GM12801 (cell line): ENCODE results near the gene OVOL2.

ENCODE experiments used
- TF ChIP-seq, protein P1 (sequence below): IDR thresholded peaks from one replicate; pipeline ENCODE4 v1.5.1; 2011; ENCODE audit warnings: control low read depth; ENCODE audit not compliant: insufficient read length; ENCODE audit errors: extremely low read depth

Gene OVOL2

GRCh38 chr20:18007534-18008292 is 50.0 kb downstream of the OVOL2 start:
- TF ChIP-seq, protein P1, sequence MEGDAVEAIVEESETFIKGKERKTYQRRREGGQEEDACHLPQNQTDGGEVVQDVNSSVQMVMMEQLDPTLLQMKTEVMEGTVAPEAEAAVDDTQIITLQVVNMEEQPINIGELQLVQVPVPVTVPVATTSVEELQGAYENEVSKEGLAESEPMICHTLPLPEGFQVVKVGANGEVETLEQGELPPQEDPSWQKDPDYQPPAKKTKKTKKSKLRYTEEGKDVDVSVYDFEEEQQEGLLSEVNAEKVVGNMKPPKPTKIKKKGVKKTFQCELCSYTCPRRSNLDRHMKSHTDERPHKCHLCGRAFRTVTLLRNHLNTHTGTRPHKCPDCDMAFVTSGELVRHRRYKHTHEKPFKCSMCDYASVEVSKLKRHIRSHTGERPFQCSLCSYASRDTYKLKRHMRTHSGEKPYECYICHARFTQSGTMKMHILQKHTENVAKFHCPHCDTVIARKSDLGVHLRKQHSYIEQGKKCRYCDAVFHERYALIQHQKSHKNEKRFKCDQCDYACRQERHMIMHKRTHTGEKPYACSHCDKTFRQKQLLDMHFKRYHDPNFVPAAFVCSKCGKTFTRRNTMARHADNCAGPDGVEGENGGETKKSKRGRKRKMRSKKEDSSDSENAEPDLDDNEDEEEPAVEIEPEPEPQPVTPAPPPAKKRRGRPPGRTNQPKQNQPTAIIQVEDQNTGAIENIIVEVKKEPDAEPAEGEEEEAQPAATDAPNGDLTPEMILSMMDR = no peak

GRCh38 chr20:18006684-18007083 is 51.0 kb downstream of the OVOL2 start:
- TF ChIP-seq, protein P1 = no peak

DNA sequence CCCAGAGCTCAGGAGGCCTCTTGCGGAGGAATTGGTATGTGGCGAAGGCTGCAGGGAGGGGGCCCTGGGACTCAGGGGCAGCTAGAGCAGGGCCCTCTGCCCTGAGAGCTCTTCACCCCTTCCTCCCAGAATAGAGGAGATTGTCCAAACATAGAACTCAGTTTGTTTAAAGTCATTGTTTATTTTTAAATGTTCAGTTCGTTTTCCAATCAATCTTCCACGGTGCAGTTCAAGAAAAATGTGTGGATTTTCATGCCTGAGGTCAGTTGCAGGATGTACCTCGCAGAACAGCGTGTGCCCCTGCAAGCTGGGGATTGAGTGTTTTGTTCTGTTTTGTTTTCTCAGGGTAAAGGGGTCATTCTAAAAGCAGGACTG is 51.7 kb downstream of the OVOL2 start:
- TF ChIP-seq, protein P1 = no peak

DNA sequence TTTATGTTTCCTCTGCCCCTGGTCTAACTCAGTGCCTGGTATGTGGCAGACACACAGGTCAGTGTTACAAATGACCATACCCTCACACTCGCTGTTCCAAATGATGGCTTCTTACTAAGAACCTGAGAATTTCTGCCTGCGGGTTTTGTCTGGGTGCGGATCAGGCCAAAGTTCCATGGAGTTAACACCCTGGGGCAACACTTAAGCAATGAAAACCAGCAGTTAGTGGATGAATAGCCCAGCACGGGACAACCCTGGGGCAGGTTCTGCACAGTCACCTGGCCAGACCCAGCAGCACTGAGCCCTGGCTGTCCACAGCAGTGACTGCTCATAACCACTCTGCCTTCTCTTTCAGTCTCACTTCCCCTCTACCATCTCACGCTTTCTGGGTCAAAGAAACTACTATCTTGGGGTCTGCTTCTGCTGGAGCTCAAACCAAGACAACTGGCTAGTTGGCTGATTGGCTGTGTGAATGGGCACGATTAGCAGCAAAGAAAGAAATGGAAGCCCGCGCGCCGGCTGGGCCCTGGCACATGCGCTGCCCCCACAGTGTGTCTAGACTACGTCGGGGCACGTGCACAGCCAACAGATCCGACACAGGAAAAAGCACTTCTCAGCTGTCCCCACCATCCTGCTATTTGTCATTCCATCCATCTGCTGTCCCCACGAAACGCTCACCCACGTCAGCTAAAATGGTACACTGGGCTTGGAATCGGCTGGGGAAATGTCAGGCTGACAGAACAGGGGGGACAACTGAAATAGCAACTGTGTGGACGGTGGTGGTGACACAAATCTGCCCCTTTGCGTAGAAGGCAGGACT is 52.3 kb downstream of the OVOL2 start:
- TF ChIP-seq, protein P1 = no peak

DNA sequence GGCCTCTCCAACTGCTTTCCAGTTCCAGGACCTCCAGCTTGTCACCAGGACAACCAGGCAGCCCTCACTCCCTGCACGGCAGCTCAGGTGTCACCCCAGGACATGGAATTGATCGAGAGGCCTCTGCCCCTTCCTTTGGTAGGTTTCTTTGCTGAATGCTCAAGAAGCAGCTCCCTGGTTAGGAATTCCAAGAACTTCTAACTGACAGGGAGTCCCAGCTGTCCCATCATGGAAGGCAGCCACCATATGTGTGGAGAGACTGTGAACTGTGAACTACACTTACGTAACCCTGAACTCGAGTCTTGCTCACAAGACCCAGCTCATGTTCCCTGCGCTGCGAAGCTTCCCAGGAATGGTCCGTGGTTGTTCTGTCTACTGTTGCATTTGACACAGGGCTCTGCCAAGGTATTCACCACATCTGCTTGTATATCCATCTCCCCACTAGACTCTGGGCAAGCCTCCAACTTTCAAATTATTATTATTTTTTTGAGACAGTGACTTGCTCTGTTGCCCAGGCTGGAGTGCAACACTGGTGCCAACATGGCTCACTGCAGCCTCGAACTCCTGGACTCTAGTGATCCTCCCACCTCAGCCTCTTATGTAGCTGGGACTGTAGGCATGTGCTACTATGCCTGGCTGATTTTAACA is 53.2 kb downstream of the OVOL2 start:
- TF ChIP-seq, protein P1 = no peak

DNA sequence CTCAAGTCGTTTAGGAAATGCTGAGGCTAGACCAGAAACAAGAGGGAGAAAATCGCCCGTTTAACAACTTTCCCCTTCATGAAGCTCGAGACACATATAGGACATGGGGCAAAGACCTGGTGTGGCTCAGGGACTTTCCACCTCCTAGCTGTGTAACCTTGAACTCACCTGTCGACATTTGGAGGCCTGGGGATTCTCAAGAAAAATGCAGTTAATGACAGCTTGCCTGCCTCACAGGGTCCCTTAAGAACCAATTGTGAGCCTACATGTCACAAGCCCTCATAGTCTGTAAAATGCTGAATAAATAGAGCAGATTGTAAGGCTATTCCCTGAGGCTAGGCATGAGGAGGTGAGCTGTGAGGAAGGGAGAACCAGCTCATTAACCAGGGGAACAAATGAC is 53.8 kb downstream of the OVOL2 start:
- TF ChIP-seq, protein P1 = no peak
